Left ventricle myocardium inferior (tissue), 1 donor: ENCODE data around the gene TMC6. TPM values are rescaled to one million over a fixed set of nuclear protein-coding genes. Genes with fewer than 3 reads are reported as not detected.

Experiments used
- DNase-seq: peaks from one replicate; pipeline ENCODE4 v3.0.0-alpha.2; 2020
- H3K27ac ChIP-seq: fragments of 200-600 bp; replicated peaks from 2 replicates; pipeline ENCODE4 v1.8.0; 2021
- H3K27me3 ChIP-seq: fragments of 200-600 bp; 2 replicates; pipeline ENCODE4 v1.8.0; 2021; ENCODE audit warnings: low read depth
- H3K36me3 ChIP-seq: fragments of 200-600 bp; 2 replicates; pipeline ENCODE4 v1.8.0; 2021
- H3K4me1 ChIP-seq: fragments of 200-600 bp; 2 replicates; pipeline ENCODE4 v1.8.0; 2021
- H3K4me3 ChIP-seq: fragments of 200-600 bp; 2 replicates; pipeline ENCODE4 v1.8.0; 2021; ENCODE audit warnings: mild to moderate bottlenecking, moderate library complexity
- H3K9me3 ChIP-seq: fragments of 200-600 bp; replicated peaks from 2 replicates; pipeline ENCODE4 v1.8.0; 2021
- intact Hi-C: fragments of 100-400 bp; cut with micrococcal nuclease; formaldehyde crosslinking; loops from one replicate; pipeline ENCODE4 v1.11.0; 2022
- total RNA-seq: library from RNA; stranded (reverse); fragmentation: NEBNext Ultra II Directional; extraction: Animal tissue kit (Norgen Biotek cat#: 25700); gene quantifications from one replicate; pipeline ENCODE4 v1.2.1, GENCODE V29; 2021
- TF ChIP-seq, protein P1 (sequence below): fragments of 200-600 bp; IDR thresholded peaks from 2 replicates; pipeline ENCODE4 v1.8.0; 2021; ENCODE audit warnings: antibody characterized with exemption, mild to moderate bottlenecking, borderline replicate concordance
- donor health status: DM: no; HTN: yes; CAD: no; lungs with severe emphysema.

The TMC6 gene
- total RNA-seq, 1 donor from 2014 or later = 39.5 TPM

DNA sequence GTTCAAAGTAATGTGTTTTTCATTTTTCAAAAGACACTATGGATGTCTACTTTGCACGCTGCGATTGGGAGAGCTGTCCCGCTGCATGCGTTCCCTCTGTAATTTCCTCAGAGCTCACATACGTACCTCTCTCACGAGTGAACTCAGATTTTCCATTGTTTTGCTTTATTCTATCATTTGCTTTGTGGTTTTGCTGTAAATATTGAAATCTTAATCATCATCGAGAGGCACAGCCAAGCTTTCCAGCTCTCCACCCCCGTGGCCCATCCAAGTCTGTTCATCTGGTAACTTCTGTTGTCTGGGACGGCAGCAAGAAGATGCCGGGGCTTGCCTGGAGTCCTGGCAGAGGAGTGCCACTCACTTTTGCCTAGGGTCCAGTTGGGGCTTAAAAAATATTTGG, 21.1 kb downstream of the TMC6 start:
- intact Hi-C loops = no loop called here
- TF ChIP-seq, protein P1, sequence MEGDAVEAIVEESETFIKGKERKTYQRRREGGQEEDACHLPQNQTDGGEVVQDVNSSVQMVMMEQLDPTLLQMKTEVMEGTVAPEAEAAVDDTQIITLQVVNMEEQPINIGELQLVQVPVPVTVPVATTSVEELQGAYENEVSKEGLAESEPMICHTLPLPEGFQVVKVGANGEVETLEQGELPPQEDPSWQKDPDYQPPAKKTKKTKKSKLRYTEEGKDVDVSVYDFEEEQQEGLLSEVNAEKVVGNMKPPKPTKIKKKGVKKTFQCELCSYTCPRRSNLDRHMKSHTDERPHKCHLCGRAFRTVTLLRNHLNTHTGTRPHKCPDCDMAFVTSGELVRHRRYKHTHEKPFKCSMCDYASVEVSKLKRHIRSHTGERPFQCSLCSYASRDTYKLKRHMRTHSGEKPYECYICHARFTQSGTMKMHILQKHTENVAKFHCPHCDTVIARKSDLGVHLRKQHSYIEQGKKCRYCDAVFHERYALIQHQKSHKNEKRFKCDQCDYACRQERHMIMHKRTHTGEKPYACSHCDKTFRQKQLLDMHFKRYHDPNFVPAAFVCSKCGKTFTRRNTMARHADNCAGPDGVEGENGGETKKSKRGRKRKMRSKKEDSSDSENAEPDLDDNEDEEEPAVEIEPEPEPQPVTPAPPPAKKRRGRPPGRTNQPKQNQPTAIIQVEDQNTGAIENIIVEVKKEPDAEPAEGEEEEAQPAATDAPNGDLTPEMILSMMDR = no peak
- DNase-seq = peak; percentile 3
- Histone ChIP-seq H3K9me3 (no peaks in the 10 kb centered on the region), H3K27me3 (no peaks in the 10 kb centered on the region), H3K4me1 (peaks cover 38% of the 10 kb centered on the region), H3K4me3 (no peak overlapping the region), H3K36me3 (peaks cover 51% of the 10 kb centered on the region), H3K27ac (no peak overlapping the region)

DNA sequence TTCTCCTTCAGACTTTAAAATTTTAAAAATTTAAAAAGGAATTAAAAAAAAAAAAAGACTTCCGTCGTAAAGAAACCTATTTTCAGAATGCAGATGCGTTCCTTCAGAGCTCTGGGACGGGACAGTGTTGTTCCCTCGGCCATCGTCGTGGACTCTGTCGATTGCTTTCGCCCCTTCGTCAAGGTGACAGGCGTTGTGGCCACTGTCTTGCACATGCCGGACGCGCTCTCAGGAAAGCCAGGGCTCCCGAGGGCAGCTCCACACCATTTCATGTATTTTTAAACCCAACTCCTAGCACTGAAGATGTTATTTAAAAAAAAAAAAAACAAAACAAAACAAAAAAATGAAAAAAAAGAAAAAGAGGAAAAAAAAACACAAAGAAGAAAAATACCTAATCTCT, 22.3 kb downstream of the TMC6 start:
- DNase-seq = no peak
- Histone ChIP-seq H3K36me3 (peaks cover 63% of the 10 kb centered on the region), H3K27me3 (no peaks in the 10 kb centered on the region), H3K4me3 (no peak overlapping the region), H3K4me1 (peaks cover 27% of the 10 kb centered on the region), H3K9me3 (no peaks in the 10 kb centered on the region), H3K27ac (no peak overlapping the region)
- intact Hi-C loops = no loop called here
- TF ChIP-seq, protein P1 = no peak

DNA sequence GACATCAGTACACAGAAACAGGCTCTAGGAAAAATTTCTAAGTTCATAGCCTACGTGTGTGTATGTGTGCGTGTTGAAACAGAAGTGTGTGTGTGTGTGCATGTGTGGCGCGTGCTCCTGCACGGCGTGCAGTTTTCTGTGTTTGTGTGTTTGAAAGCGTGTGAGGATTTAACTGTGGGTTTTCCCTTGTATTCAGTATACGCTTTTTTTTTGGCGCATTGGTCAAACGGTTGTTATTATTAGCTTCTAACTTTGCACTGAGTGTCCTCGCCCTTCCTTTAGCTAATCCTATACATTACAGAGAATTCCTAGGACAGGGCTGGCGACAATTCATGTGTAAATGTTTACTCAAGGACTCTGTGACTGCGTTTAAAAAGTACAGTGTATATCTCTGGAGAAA, 23.0 kb downstream of the TMC6 start:
- H3K4me1 ChIP-seq = peaks cover 22% of the 10 kb centered on the region
- H3K27ac ChIP-seq = peak overlapping the region; percentile 11
- intact Hi-C loops = no loop called here
- H3K4me3 ChIP-seq = no peak overlapping the region
- TF ChIP-seq, protein P1 = no peak
- H3K36me3 ChIP-seq = peaks cover 67% of the 10 kb centered on the region
- H3K27me3 ChIP-seq = no peaks in the 10 kb centered on the region
- no peaks in the 10 kb centered on the region for H3K9me3 ChIP-seq
- DNase-seq = no peak

DNA sequence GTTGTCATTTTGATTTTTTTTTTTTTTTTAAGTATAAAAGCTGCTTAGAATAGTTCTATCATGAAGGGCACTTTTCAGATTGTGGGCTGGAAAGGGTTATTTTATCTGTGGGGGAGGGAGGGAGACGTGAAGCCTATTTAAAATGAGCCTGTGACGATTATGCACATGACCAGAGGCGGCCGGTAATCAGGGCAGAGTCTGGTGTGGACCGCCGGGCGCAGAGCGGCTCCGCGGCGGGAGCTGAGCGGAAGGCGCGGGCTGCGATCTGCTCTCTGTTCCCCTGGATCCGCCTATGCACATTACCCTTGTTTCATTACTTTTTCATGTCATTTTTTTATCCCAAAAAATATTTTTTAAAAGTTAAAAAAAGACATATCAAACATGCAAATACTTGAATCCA, 23.5 kb downstream of the TMC6 start:
- H3K4me1 ChIP-seq = peaks cover 17% of the 10 kb centered on the region
- no peak overlapping the region for H3K4me3 ChIP-seq
- H3K9me3 ChIP-seq = no peaks in the 10 kb centered on the region
- intact Hi-C loops = no loop called here
- H3K27ac ChIP-seq = peak overlapping the region; percentile 11
- H3K36me3 ChIP-seq = peaks cover 71% of the 10 kb centered on the region
- DNase-seq = no peak
- H3K27me3 ChIP-seq = no peaks in the 10 kb centered on the region
- TF ChIP-seq, protein P1 = no peak

DNA sequence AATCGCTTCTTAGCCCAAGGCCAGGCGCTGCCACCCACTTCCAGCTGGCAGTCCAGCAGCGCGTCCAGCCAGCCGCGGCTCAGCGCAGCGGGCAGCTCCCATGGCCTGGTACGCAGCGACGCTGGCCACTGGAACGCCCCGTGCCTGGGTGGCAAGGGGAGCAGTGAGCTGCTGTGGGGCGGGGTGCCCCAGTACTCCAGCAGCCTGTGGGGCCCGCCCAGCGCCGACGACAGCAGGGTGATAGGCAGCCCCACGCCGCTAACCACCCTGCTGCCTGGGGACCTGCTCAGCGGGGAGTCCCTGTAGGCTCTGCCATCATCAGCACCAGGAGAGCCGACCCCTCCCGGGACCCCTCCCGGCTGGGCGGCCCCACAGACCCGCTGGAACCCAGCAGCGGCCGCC, 24.0 kb downstream of the TMC6 start:
- Histone ChIP-seq H3K27ac (peak overlapping the region; percentile 6), H3K4me3 (no peak overlapping the region), H3K9me3 (no peaks in the 10 kb centered on the region), H3K27me3 (no peaks in the 10 kb centered on the region), H3K4me1 (peaks cover 14% of the 10 kb centered on the region), H3K36me3 (peaks cover 77% of the 10 kb centered on the region)
- no peak for DNase-seq
- intact Hi-C loops = no loop called here
- TF ChIP-seq, protein P1 = no peak

DNA sequence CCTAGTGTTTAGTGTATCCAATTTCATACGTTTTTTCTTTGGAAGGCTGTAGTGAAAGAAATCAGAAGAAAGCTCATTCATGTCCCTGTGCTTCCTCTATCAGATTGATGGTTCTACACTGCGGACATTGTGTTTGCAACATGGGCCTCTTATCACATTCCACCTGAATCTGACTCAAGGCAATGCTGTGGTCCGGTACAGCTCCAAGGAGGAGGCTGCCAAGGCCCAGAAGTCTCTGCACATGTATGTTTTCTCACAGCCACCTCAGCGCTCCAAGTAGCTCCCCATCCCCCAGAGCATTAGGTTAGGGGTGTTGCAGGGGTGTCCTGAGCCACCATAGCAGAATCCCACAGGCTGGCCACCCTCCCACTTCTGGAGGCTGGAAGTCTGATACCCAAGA, 25.2 kb downstream of the TMC6 start:
- no peaks in the 10 kb centered on the region for H3K27me3 ChIP-seq
- no peak overlapping the region for H3K4me3 ChIP-seq
- peak overlapping the region; percentile 6 for H3K27ac ChIP-seq
- peaks cover 1% of the 10 kb centered on the region for H3K4me1 ChIP-seq
- DNase-seq = no peak
- intact Hi-C loops = no loop called here
- no peaks in the 10 kb centered on the region for H3K9me3 ChIP-seq
- peaks cover 89% of the 10 kb centered on the region for H3K36me3 ChIP-seq
- TF ChIP-seq, protein P1 = no peak
